GM18519 (cell line): ENCODE measurements around the gene PALLD.

Experiments
- ATAC-seq: cut with Tn5 transposase; IDR thresholded peaks from one replicate; pipeline ENCODE4 v1.9.1; 2021; ENCODE audit warnings: mild to moderate bottlenecking, moderate library complexity; ENCODE audit not compliant: unreplicated experiment, low FRiP score

Gene PALLD

GRCh38 chr4:168637872-168638756 lies 141.3 kb downstream of the PALLD start:
- no peak for ATAC-seq

- ATAC-seq: no peak
Measured at GRCh38 chr4:168639914-168640313, 143.1 kb downstream of the PALLD start.

- no peak for ATAC-seq
Measured at GRCh38 chr4:168641811-168642140, 144.9 kb downstream of the PALLD start.

- no peak for ATAC-seq
Measured at GRCh38 chr4:168642591-168642990, 145.7 kb downstream of the PALLD start.

GRCh38 chr4:168643111-168643795 lies 146.4 kb downstream of the PALLD start:
- ATAC-seq: no peak

GRCh38 chr4:168643796-168644159 lies 146.9 kb downstream of the PALLD start:
- ATAC-seq: no peak

- ATAC-seq: no peak
Measured at GRCh38 chr4:168646001-168646768, 149.3 kb downstream of the PALLD start.

GRCh38 chr4:168647646-168648375 lies 151.0 kb downstream of the PALLD start:
- no peak for ATAC-seq

- no peak for ATAC-seq
Measured at GRCh38 chr4:168648494-168648893, 151.6 kb downstream of the PALLD start.

- no peak for ATAC-seq
Measured at GRCh38 chr4:168648929-168649328, 152.1 kb downstream of the PALLD start.

- no peak for ATAC-seq
Measured at GRCh38 chr4:168651374-168651773, 154.5 kb downstream of the PALLD start.

- ATAC-seq: no peak
Measured at GRCh38 chr4:168651864-168652263, 155.0 kb downstream of the PALLD start.

GRCh38 chr4:168652755-168653154 lies 155.9 kb downstream of the PALLD start:
- ATAC-seq: no peak

- ATAC-seq: no peak
Measured at GRCh38 chr4:168654104-168654847, 157.4 kb downstream of the PALLD start.

- ATAC-seq: no peak
Measured at GRCh38 chr4:168654848-168655174, 158.0 kb downstream of the PALLD start.

- no peak for ATAC-seq
Measured at GRCh38 chr4:168655182-168655581, 158.3 kb downstream of the PALLD start.

GRCh38 chr4:168656055-168656660 lies 159.3 kb downstream of the PALLD start:
- no peak for ATAC-seq

GRCh38 chr4:168656946-168657473 lies 160.2 kb downstream of the PALLD start:
- ATAC-seq: no peak

- ATAC-seq: no peak
Measured at GRCh38 chr4:168658751-168659150, 161.9 kb downstream of the PALLD start.
